WTC11 (cell line): Measurements from ENCODE around the gene RSKR. TPM values are rescaled to one million over a fixed set of nuclear protein-coding genes. Genes with fewer than 3 reads are reported as not detected.

Experiments used
- ATAC-seq: fragments of 200-7000 bp; cut with Tn5 transposase; 2 replicates; pipeline ENCODE4 v1.10.0; 2021; ENCODE audit warnings: mild to moderate bottlenecking, moderate library complexity
- CTCF ChIA-PET: fragments of 300-600 bp; sonication (Branson Sonifier 250); formaldehyde crosslinking; loops from one replicate; lab custom pipeline; 2021; ENCODE audit warnings: antibody characterized with exemption; lab: Charles Lee
- POLR2A ChIA-PET: fragments of 350-600 bp; sonication (Branson Sonifier 250); formaldehyde crosslinking; loops from one replicate; lab custom pipeline; 2021; ENCODE audit warnings: antibody characterized with exemption; lab: Charles Lee
- DNase-seq: peaks from one replicate; pipeline ENCODE4 v3.0.0; 2021; ENCODE audit warnings: low spot score
- H3K27ac Mint-ChIP-seq: 2 replicates; pipeline ENCODE4 v1.8.0; 2021; ENCODE audit warnings: mixed read lengths
- H3K27me3 Mint-ChIP-seq: 2 replicates; pipeline ENCODE4 v1.8.0; 2021; ENCODE audit warnings: low read depth, mild to moderate bottlenecking, moderate library complexity, mixed read lengths
- H3K36me3 Mint-ChIP-seq: 2 replicates; pipeline ENCODE4 v1.8.0; 2021; ENCODE audit warnings: mixed read lengths
- H3K4me1 Mint-ChIP-seq: 2 replicates; pipeline ENCODE4 v1.8.0; 2022; ENCODE audit warnings: mixed read lengths
- H3K4me3 Mint-ChIP-seq: 2 replicates; pipeline ENCODE4 v1.8.0; 2021; ENCODE audit warnings: mild to moderate bottlenecking, moderate library complexity, mixed read lengths
- H3K9me3 Mint-ChIP-seq: 2 replicates; pipeline ENCODE4 v1.8.0; 2021; ENCODE audit warnings: mixed read lengths
- ARID4B ChIP-seq: sonication (generic); formaldehyde crosslinking; IDR thresholded peaks from 2 replicates; pipeline ENCODE4 v1.8.0; 2023; ENCODE audit warnings: missing genetic modification reagents, mild to moderate bottlenecking, borderline replicate concordance
- CREM ChIP-seq: sonication (generic); formaldehyde crosslinking; IDR thresholded peaks from 2 replicates; pipeline ENCODE4 v1.8.1; 2022; ENCODE audit warnings: mild to moderate bottlenecking, missing genetic modification reagents, moderate library complexity
- FOXK1 ChIP-seq: sonication (generic); formaldehyde crosslinking; IDR thresholded peaks from 2 replicates; pipeline ENCODE4 v1.8.0; 2022; ENCODE audit warnings: mild to moderate bottlenecking, moderate library complexity, missing genetic modification reagents
- FOXP1 ChIP-seq: sonication (generic); formaldehyde crosslinking; IDR thresholded peaks from 2 replicates; pipeline ENCODE4 v1.8.0; 2022; ENCODE audit warnings: missing genetic modification reagents, mild to moderate bottlenecking, moderate library complexity, borderline replicate concordance
- HMGXB4 ChIP-seq: sonication (generic); formaldehyde crosslinking; IDR thresholded peaks from 2 replicates; pipeline ENCODE4 v1.8.1; 2023; ENCODE audit warnings: mild to moderate bottlenecking, moderate library complexity, missing genetic modification reagents
- IRF2 ChIP-seq: sonication (generic); formaldehyde crosslinking; IDR thresholded peaks from 2 replicates; pipeline ENCODE4 v1.8.0; 2022; ENCODE audit warnings: low read depth, missing genetic modification reagents, borderline replicate concordance
- NFATC4 ChIP-seq: fragments of 250-450 bp; sonication (Bioruptor Pico); IDR thresholded peaks from 2 replicates; pipeline ENCODE4 v1.9.0; 2021; ENCODE audit warnings: mild to moderate bottlenecking
- SMAD4 ChIP-seq: sonication (generic); formaldehyde crosslinking; IDR thresholded peaks from 2 replicates; pipeline ENCODE4 v1.8.0; 2022; ENCODE audit warnings: mild to moderate bottlenecking, missing genetic modification reagents
- USF1 ChIP-seq: sonication (generic); formaldehyde crosslinking; IDR thresholded peaks from 2 replicates; pipeline ENCODE4 v1.8.0; 2022; ENCODE audit warnings: mild to moderate bottlenecking, missing genetic modification reagents
- ZNF219 ChIP-seq: sonication (generic); formaldehyde crosslinking; IDR thresholded peaks from 2 replicates; pipeline ENCODE4 v1.8.0; 2023; ENCODE audit warnings: missing genetic modification reagents, mild to moderate bottlenecking, borderline replicate concordance
- ZNF425 ChIP-seq: fragments of 250-450 bp; sonication (Bioruptor Pico); conservative IDR thresholded peaks from 2 replicates; pipeline ENCODE4 v1.9.0; 2021; ENCODE audit warnings: mild to moderate bottlenecking
- total RNA-seq: library from RNA; stranded (reverse); gene quantifications from 3 replicates; pipeline ENCODE4 v1.2.3, GENCODE V29; 2021
- TF ChIP-seq, protein P1 (sequence below): fragments of 250-450 bp; sonication (Bioruptor Pico); IDR thresholded peaks from 2 replicates; pipeline ENCODE4 v2.1.2; 2022; ENCODE audit warnings: mild to moderate bottlenecking, moderate library complexity
- TF ChIP-seq, protein P2 (sequence below): sonication (generic); formaldehyde crosslinking; IDR thresholded peaks from 2 replicates; pipeline ENCODE4 v1.8.0; 2022; ENCODE audit warnings: mild to moderate bottlenecking, missing genetic modification reagents

Gene RSKR
- total RNA-seq, 1 experiment from 2014 or later, result 28.0 TPM

GRCh38 chr17:28570716-28571360 lies 43.1 kb downstream of the RSKR start:
- ATAC-seq, result peak; percentile 26
- TF ChIP-seq ZNF425 (CRISPR knock-in tag) (no peak), ZNF219 (CRISPR knock-in tag) (0 out of 2 replicates have a peak, but pooled peaks have one; percentile 24), HMGXB4 (CRISPR knock-in tag) (no peak), USF1 (peak; percentile 27; the same call in 1 of the 2 replicates), FOXP1 (CRISPR knock-in tag) (no peak), NFATC4 (CRISPR knock-in tag) (no peak), CREM (CRISPR knock-in tag) (0 out of 2 replicates have a peak, but pooled peaks have one; percentile 31), IRF2 (CRISPR knock-in tag) (no peak), FOXK1 (CRISPR knock-in tag) (peak; percentile 85; the same call in 1 of the 2 replicates), ARID4B (CRISPR knock-in tag) (peak; percentile 77; the same call in 1 of the 2 replicates), SMAD4 (CRISPR knock-in tag) (no peak)
- TF ChIP-seq, protein P1, sequence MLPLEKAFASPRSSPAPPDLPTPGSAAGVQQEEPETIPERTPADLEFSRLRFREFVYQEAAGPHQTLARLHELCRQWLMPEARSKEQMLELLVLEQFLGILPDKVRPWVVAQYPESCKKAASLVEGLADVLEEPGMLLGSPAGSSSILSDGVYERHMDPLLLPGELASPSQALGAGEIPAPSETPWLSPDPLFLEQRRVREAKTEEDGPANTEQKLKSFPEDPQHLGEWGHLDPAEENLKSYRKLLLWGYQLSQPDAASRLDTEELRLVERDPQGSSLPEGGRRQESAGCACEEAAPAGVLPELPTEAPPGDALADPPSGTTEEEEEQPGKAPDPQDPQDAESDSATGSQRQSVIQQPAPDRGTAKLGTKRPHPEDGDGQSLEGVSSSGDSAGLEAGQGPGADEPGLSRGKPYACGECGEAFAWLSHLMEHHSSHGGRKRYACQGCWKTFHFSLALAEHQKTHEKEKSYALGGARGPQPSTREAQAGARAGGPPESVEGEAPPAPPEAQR (CRISPR knock-in tag), result no peak
- TF ChIP-seq, protein P2, sequence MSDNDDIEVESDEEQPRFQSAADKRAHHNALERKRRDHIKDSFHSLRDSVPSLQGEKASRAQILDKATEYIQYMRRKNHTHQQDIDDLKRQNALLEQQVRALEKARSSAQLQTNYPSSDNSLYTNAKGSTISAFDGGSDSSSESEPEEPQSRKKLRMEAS, result peak; percentile 48; the same call in 1 of the 2 replicates
- Mint-ChIP-seq H3K4me3 (peak overlapping the region; percentile 91), H3K27ac (peak overlapping the region; percentile 87), H3K36me3 (peaks cover 25% of the 10 kb centered on the region), H3K9me3 (no peaks in the 10 kb centered on the region), H3K27me3 (peaks cover 3% of the 10 kb centered on the region; the same call in 1 of the 2 replicates), H3K4me1 (peaks cover 16% of the 10 kb centered on the region)
- ChIA-PET CTCF (interaction anchor here (0.6 to 4.9 kb wide), 14 partner anchors 20 to 308 kb away, joined by 3 to 26 read pairs (median 5); partner anchors contain the start of genes BLTP2, RPL23A, RSKR and SDF2), POLR2A (interaction anchor here (0.7 to 1.7 kb wide), 7 partner anchors 18 to 380 kb away, joined by 3 to 8 read pairs (median 3); partner anchors contain the start of genes PHF12, POLDIP2, PROCA1 and RPL23A)
- DNase-seq, result peak; percentile 55
